Lung (tissue), 12 donors: Measurements from ENCODE around the gene DCUN1D2. TPM values are rescaled to one million over a fixed set of nuclear protein-coding genes. Genes with fewer than 3 reads are reported as not detected.

Source experiments
- ATAC-seq: fragments of 200-7000 bp; cut with Tn5 transposase; one replicate; pipeline ENCODE4 v1.9.1; 2020; ENCODE audit warnings: moderate number of reproducible peaks; ENCODE audit not compliant: insufficient read depth, low FRiP score
- DNase-seq, 3 donors: peaks; one replicate each; pipeline ENCODE4 v3.0.0-alpha.2; 2013 to 2017
- H3K27ac ChIP-seq, 2 donors: one replicate each; pipeline ENCODE4 v1.5.1; 2013; ENCODE audit warnings: mild to moderate bottlenecking in 2 of 2, moderate library complexity in 2 of 2, control low read depth in 1 of 2, inconsistent platforms in 1 of 2, low read depth in 1 of 2, low read length in 1 of 2
- H3K27me3 ChIP-seq, 3 donors: one replicate each; pipeline ENCODE4 v1.5.1; 2013; ENCODE audit warnings: low read length in 2 of 3; ENCODE audit not compliant: control insufficient read depth in 3 of 3, insufficient read depth in 3 of 3
- H3K36me3 ChIP-seq, 4 donors: one replicate each; pipeline ENCODE4 v1.5.1; 2013; ENCODE audit warnings: low read length in 4 of 4, mild to moderate bottlenecking in 1 of 4, moderate library complexity in 1 of 4; ENCODE audit not compliant: control insufficient read depth in 4 of 4, insufficient read depth in 4 of 4
- H3K4me1 ChIP-seq, 5 donors: one replicate each; pipeline ENCODE4 v1.5.1; 2013; ENCODE audit warnings: low read length in 5 of 5, mild to moderate bottlenecking in 2 of 5, moderate library complexity in 1 of 5; ENCODE audit not compliant: control insufficient read depth in 5 of 5, insufficient read depth in 5 of 5
- H3K4me3 ChIP-seq: one replicate; pipeline ENCODE4 v1.5.1; 2013; ENCODE audit warnings: mild to moderate bottlenecking, control low read depth, moderate library complexity
- H3K9ac ChIP-seq, 2 donors: one replicate each; pipeline ENCODE4 v1.5.1; 2013; ENCODE audit warnings: low read length in 2 of 2, control low read depth in 1 of 2; ENCODE audit not compliant: insufficient read depth in 1 of 2
- H3K9me3 ChIP-seq, 4 donors: one replicate each; pipeline ENCODE4 v1.5.1; 2013; ENCODE audit warnings: low read length in 3 of 4, mild to moderate bottlenecking in 1 of 4, moderate library complexity in 1 of 4; ENCODE audit not compliant: control insufficient read depth in 4 of 4, insufficient read depth in 3 of 4
- WGBS, 2 donors: extraction: QIAGEN DNeasy Blood & Tissue Kit; methylation state at CpG; one replicate each; pipeline ENCODE4 v1.1.7; 2013; 5-methylcytosine and 5-hydroxymethylcytosine counted together
- polyA plus RNA-seq, 2 donors: library from polyadenylated mRNA; stranded (reverse); fragments of 200-250 nt; gene quantifications; one replicate each; pipeline ENCODE4 v1.2.1, GENCODE V29; 2013
- total RNA-seq, 2 donors: library from RNA; depleted of rRNA in 1 of 2; stranded (reverse); fragments of >200 nt in 1 of 2; gene quantifications; one replicate each; pipeline ENCODE4 v1.2.1, GENCODE V29; 2014 to 2021
- TF ChIP-seq, protein P1 (sequence below): IDR thresholded peaks from 2 replicates; pipeline ENCODE4 v1.5.1; 2012; ENCODE audit warnings: mild to moderate bottlenecking; ENCODE audit errors: control extremely low read depth, extremely low read depth
- donor health status: control.
- donor health status: control.
- donor health status: Bipolar disorder and iron deficiency.
- donor health status: healthy.
- donor health status: DM: yes; HTN: yes; CAD: no.

Gene DCUN1D2
- total and polyA plus RNA-seq, 4 donors = 6.9 to 21.1 (median 13.8) TPM

- H3K27me3 ChIP-seq = peaks cover 0 to 4% (median 0%) of the 10 kb centered on the region in 3 donors
- no peaks in the 10 kb centered on the region for H3K4me1 ChIP-seq
- peaks cover 0 to 34% (median 14%) of the 10 kb centered on the region in 4 donors for H3K36me3 ChIP-seq
- no peak for DNase-seq
- no peak for ATAC-seq
- TF ChIP-seq, protein P1, sequence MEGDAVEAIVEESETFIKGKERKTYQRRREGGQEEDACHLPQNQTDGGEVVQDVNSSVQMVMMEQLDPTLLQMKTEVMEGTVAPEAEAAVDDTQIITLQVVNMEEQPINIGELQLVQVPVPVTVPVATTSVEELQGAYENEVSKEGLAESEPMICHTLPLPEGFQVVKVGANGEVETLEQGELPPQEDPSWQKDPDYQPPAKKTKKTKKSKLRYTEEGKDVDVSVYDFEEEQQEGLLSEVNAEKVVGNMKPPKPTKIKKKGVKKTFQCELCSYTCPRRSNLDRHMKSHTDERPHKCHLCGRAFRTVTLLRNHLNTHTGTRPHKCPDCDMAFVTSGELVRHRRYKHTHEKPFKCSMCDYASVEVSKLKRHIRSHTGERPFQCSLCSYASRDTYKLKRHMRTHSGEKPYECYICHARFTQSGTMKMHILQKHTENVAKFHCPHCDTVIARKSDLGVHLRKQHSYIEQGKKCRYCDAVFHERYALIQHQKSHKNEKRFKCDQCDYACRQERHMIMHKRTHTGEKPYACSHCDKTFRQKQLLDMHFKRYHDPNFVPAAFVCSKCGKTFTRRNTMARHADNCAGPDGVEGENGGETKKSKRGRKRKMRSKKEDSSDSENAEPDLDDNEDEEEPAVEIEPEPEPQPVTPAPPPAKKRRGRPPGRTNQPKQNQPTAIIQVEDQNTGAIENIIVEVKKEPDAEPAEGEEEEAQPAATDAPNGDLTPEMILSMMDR = no peak
- H3K4me3 ChIP-seq = no peak overlapping the region
- 97% methylated on average over 15 of the region's 15 CpGs for WGBS, 2 donors
- no peak overlapping the region for H3K27ac ChIP-seq
- H3K9me3 ChIP-seq = no peaks in the 10 kb centered on the region
- no peak overlapping the region for H3K9ac ChIP-seq
These were observed 20.9 kb upstream of the DCUN1D2 start for GRCh38 chr13:113511361-113511760.

- WGBS, 2 donors = 98% methylated on average over 21 of the region's 21 CpGs
- no peak for DNase-seq
- H3K9me3 ChIP-seq = no peaks in the 10 kb centered on the region
- peaks cover 0 to 4% (median 0%) of the 10 kb centered on the region in 3 donors for H3K27me3 ChIP-seq
- TF ChIP-seq, protein P1 = no peak
- no peak overlapping the region for H3K9ac ChIP-seq
- H3K4me1 ChIP-seq = peaks cover 0 to 2% (median 0%) of the 10 kb centered on the region in 5 donors
- H3K4me3 ChIP-seq = no peak overlapping the region
- ATAC-seq = no peak
- H3K36me3 ChIP-seq = peaks cover 0 to 34% (median 14%) of the 10 kb centered on the region in 4 donors
- no peak overlapping the region for H3K27ac ChIP-seq
These were observed 20.4 kb upstream of the DCUN1D2 start for GRCh38 chr13:113510871-113511270.

DNA sequence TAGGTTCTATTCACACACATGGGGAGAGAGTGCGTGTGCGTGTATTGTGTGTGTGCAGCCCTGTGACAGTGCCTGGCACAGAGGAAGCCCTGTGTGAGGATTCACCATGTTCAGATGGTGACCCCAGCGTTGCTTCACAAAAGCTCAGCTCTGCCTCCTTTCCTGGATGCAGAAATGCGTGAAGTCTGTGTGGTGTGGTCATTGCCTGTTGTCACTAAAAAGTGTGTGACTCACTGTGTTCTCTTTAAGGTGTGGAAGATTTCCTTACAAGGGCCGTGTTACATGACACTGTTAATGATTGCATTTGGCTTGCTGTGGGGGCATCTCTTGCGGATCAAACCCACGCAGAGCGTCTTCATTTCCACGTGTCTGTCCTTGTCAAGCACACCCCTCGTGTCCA lies 19.5 kb upstream of the DCUN1D2 start:
- Histone ChIP-seq H3K4me1 (peaks cover 0 to 2% (median 0%) of the 10 kb centered on the region in 5 donors), H3K27me3 (peaks cover 0 to 4% (median 0%) of the 10 kb centered on the region in 3 donors), H3K36me3 (peaks cover 0 to 35% (median 14%) of the 10 kb centered on the region in 4 donors), H3K27ac (no peak overlapping the region), H3K4me3 (no peak overlapping the region), H3K9ac (no peak overlapping the region), H3K9me3 (no peaks in the 10 kb centered on the region)
- TF ChIP-seq, protein P1 = no peak
- WGBS, 2 donors = 73 to 90% methylated on average over 10 of the region's 10 CpGs
- DNase-seq (no peak), ATAC-seq (no peak)
